ENCODE results near the gene TLE3.

- TF ChIP-seq POLR2A (IDR thresholded peaks at IDR 0.05; ENCODE audit: low read length) (no peak), GATA1 (IDR thresholded peaks at IDR 0.05; ENCODE audit: low read depth, low read length) (no peak)
Observed at GRCh38 chr15:70065006-70065722, 32.6 kb downstream of the TLE3 start.
